Caco-2 (cell line): Measurements from ENCODE around the gene DPP10. TPM values are rescaled to one million over a fixed set of nuclear protein-coding genes. Genes with fewer than 3 reads are reported as not detected.

Source experiments
- Bru-seq: library from RNA; stranded (reverse); fragments of 400-500 nt; gene quantifications from one replicate; lab custom pipeline; 2021; lab: Mats Ljungman, UMichigan
- BruChase-seq, 2 experiments: library from RNA; stranded (reverse); fragments of 400-500 nt; gene quantifications; one replicate each; lab custom pipeline; 2021; lab: Mats Ljungman, UMichigan
- BruUV-seq: library from RNA; stranded (reverse); fragments of 400-500 nt; replicated peaks from 2 replicates; lab custom pipeline; 2021; lab: Mats Ljungman, UMichigan
- CTCF ChIA-PET: fragments of 300-600 bp; sonication (Branson Sonifier 250); formaldehyde crosslinking; loops from one replicate; lab custom pipeline; 2022; ENCODE audit warnings: antibody characterized with exemption; lab: Charles Lee
- POLR2A ChIA-PET: fragments of 300-600 bp; sonication (Branson Sonifier 250); formaldehyde crosslinking; loops from one replicate; lab custom pipeline; 2022; ENCODE audit warnings: antibody characterized with exemption; lab: Charles Lee
- DNase-seq, 2 experiments: peaks; one replicate each; pipeline versions ENCODE4 v3.0.0 to v3.0.0-alpha.2; 2020 to 2022
- H3K27me3 ChIP-seq: replicated peaks from 2 replicates; pipeline ENCODE4 v1.6.0; 2011; ENCODE audit warnings: low read length; ENCODE audit not compliant: control insufficient read depth, insufficient read depth
- H3K36me3 ChIP-seq: 2 replicates; pipeline ENCODE4 v1.5.1; 2011; ENCODE audit warnings: low read length; ENCODE audit not compliant: control insufficient read depth, insufficient read depth
- H3K4me1 ChIP-seq: fragments of 250-450 bp; sonication (Bioruptor Pico); 2 replicates; pipeline ENCODE4 v1.5.1; 2020; ENCODE audit warnings: mild to moderate bottlenecking
- H3K4me3 ChIP-seq: 2 replicates; pipeline ENCODE4 v1.5.1; 2011; ENCODE audit warnings: low read depth, mild to moderate bottlenecking, control low read depth, low read length
- H3K9me3 ChIP-seq: fragments of 250-450 bp; sonication (Bioruptor Pico); 2 replicates; pipeline ENCODE4 v1.5.1; 2020; ENCODE audit warnings: mild to moderate bottlenecking, moderate library complexity
- H3K27ac Mint-ChIP-seq: one replicate; pipeline ENCODE4 v1.8.0; 2022; ENCODE audit warnings: mixed read lengths; ENCODE audit not compliant: unreplicated experiment
- H3K27me3 Mint-ChIP-seq: one replicate; pipeline ENCODE4 v1.8.0; 2022; ENCODE audit warnings: mixed read lengths; ENCODE audit not compliant: insufficient read depth, unreplicated experiment
- H3K36me3 Mint-ChIP-seq: one replicate; pipeline ENCODE4 v1.8.0; 2022; ENCODE audit warnings: mild to moderate bottlenecking, mixed read lengths; ENCODE audit not compliant: insufficient read depth, unreplicated experiment
- H3K4me1 Mint-ChIP-seq: one replicate; pipeline ENCODE4 v1.8.0; 2022; ENCODE audit warnings: low read depth, mixed read lengths; ENCODE audit not compliant: unreplicated experiment
- H3K4me3 Mint-ChIP-seq: one replicate; pipeline ENCODE4 v1.8.0; 2022; ENCODE audit warnings: mild to moderate bottlenecking, moderate library complexity, mixed read lengths; ENCODE audit not compliant: unreplicated experiment
- H3K9me3 Mint-ChIP-seq: one replicate; pipeline ENCODE4 v1.8.0; 2022; ENCODE audit warnings: mixed read lengths; ENCODE audit not compliant: unreplicated experiment
- CTCF ChIP-seq, 2 experiments: fragments of 200-600 bp in 1 of 2; IDR thresholded peaks; 1 replicate in 1 of 2; 2 replicates in 1 of 2; pipeline versions ENCODE4 v1.5.1 to v1.8.0; 2011 to 2022; ENCODE audit warnings: antibody characterized with exemption in 1 of 2, control low read depth in 1 of 2, inconsistent platforms in 1 of 2, low read depth in 1 of 2, low read length in 1 of 2, mild to moderate bottlenecking in 1 of 2, moderate library complexity in 1 of 2; ENCODE audit not compliant: insufficient read depth in 1 of 2, severe bottlenecking in 1 of 2, unreplicated experiment in 1 of 2
- intact Hi-C: fragments of 100-400 bp; cut with micrococcal nuclease; formaldehyde crosslinking; loops from one replicate; pipeline ENCODE4 v1.10.0; 2022; ENCODE audit not compliant: unreplicated experiment
- long read RNA-seq: library from polyadenylated mRNA; stranded (forward); transcript quantifications from one replicate; pipeline ENCODE4 v2.0.0, GENCODE V29; 2022
- total RNA-seq: library from RNA; stranded (reverse); gene quantifications from 2 replicates; pipeline ENCODE4 v1.2.3, GENCODE V29; 2022

DPP10 gene
- not detected in 2 replicates for total RNA-seq
- Bru-seq, nascent RNA = percentile 1 among the genes with signal in this experiment
- percentile 2 among the genes with signal in this experiment for BruChase-seq, experiment 1, labeled RNA remaining after a 2-hour chase
- BruChase-seq, experiment 2, labeled RNA remaining after a 6-hour chase = percentile 3 among the genes with signal in this experiment
- long read RNA-seq = 0 reads

GRCh38 chr2:114442510-114442909 is at the start of gene DPP10:
Gene DPP10, plus strand, starts transcription at chr2:114442641.
- Histone ChIP-seq H3K4me1 (no peaks in the 10 kb centered on the region), H3K9me3 (no peaks in the 10 kb centered on the region), H3K36me3 (no peaks in the 10 kb centered on the region), H3K4me3 (no peak within 1 kb of the TSS), H3K27me3 (no peaks in the 10 kb centered on the region)
- Mint-ChIP-seq H3K4me1 (no peaks in the 10 kb centered on the region), H3K4me3 (no peak within 1 kb of the TSS), H3K36me3 (no peaks in the 10 kb centered on the region), H3K27me3 (peaks cover 4% of the 10 kb centered on the region), H3K9me3 (no peaks in the 10 kb centered on the region), H3K27ac (no peak within 1 kb of the TSS)
- BruUV-seq = no TSS peak
- no peak for TF ChIP-seq CTCF (IDR thresholded peaks at IDR 0.05; ENCODE audit: insufficient read depth in 1 of 2, low read depth in 1 of 2, low read length in 1 of 2, severe bottlenecking in 1 of 2, unreplicated experiment in 1 of 2)
- CTCF ChIA-PET = no interaction called here
- DNase-seq = peak; percentile 57 to 71
- POLR2A ChIA-PET = no interaction called here
- intact Hi-C loops = no loop called here

- no TSS peak for BruUV-seq
- H3K9me3 Mint-ChIP-seq = peaks cover 12% of the 10 kb centered on the region
- H3K4me3 ChIP-seq = no peak overlapping the region
- ChIA-PET CTCF (no interaction called here), POLR2A (no interaction called here)
- DNase-seq = no peak
- H3K27me3 ChIP-seq = no peaks in the 10 kb centered on the region
- H3K4me1 Mint-ChIP-seq = no peaks in the 10 kb centered on the region
- H3K27me3 Mint-ChIP-seq = no peaks in the 10 kb centered on the region
- no peak overlapping the region for H3K4me3 Mint-ChIP-seq
- no peak overlapping the region for H3K27ac Mint-ChIP-seq
- H3K9me3 ChIP-seq = no peaks in the 10 kb centered on the region
- H3K36me3 Mint-ChIP-seq = no peaks in the 10 kb centered on the region
- TF ChIP-seq CTCF (IDR thresholded peaks at IDR 0.05; ENCODE audit: insufficient read depth in 1 of 2, low read depth in 1 of 2, low read length in 1 of 2, severe bottlenecking in 1 of 2, unreplicated experiment in 1 of 2) = no peak
- H3K36me3 ChIP-seq = no peaks in the 10 kb centered on the region
- intact Hi-C loops = no loop called here
- peaks cover 14% of the 10 kb centered on the region for H3K4me1 ChIP-seq
Measured at GRCh38 chr2:114400890-114401289, 41.6 kb upstream of the DPP10 start.

GRCh38 chr2:114405247-114406116 is 37.0 kb upstream of the DPP10 start:
- no peak overlapping the region for H3K4me3 ChIP-seq
- H3K9me3 ChIP-seq = 0 out of 2 replicates have a peak, but pooled peaks cover 3% of the 10 kb centered on the region
- H3K36me3 ChIP-seq = no peaks in the 10 kb centered on the region
- Mint-ChIP-seq H3K9me3 (no peaks in the 10 kb centered on the region), H3K27ac (no peak overlapping the region), H3K4me1 (no peaks in the 10 kb centered on the region), H3K36me3 (no peaks in the 10 kb centered on the region), H3K27me3 (no peaks in the 10 kb centered on the region), H3K4me3 (no peak overlapping the region)
- no TSS peak for BruUV-seq
- TF ChIP-seq CTCF (IDR thresholded peaks at IDR 0.05; ENCODE audit: insufficient read depth in 1 of 2, low read depth in 1 of 2, low read length in 1 of 2, severe bottlenecking in 1 of 2, unreplicated experiment in 1 of 2) = no peak
- ChIA-PET POLR2A (no interaction called here), CTCF (no interaction called here)
- DNase-seq = no peak
- H3K27me3 ChIP-seq = no peaks in the 10 kb centered on the region
- intact Hi-C loops = no loop called here
- no peaks in the 10 kb centered on the region for H3K4me1 ChIP-seq
